ENCODE measurements around the gene FGGY. TPM values are rescaled to one million over a fixed set of nuclear protein-coding genes. Genes with fewer than 3 reads are reported as not detected.
"Not testable (repeated sequence)": the region's sequence is repeated elsewhere in the genome, so short reads cannot be mapped to it uniquely, and the experiment has no call there.

The FGGY gene
- total RNA-seq, 1 donor from 2014 or later = 23.1 TPM

GRCh38 chr1:59705466-59706302 is 408.8 kb downstream of the FGGY start:
- no peak for ATAC-seq (ENCODE audit: poor library complexity)

DNA sequence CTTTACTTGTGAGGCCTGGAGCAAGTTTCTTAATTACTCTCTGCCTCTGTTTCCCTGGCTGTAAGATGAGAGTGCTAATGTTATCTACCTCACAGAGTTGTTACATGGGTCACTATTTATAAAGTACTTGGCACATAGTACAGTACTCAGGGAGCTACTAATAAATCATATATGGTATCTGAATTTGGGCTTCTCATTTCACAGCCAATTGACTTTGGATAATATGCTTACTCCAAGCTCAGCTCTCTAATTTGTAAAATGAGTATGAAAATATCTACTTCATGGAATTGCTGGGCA is 409.4 kb downstream of the FGGY start:
- intact Hi-C loops (cut with DNase I) = loop anchor here (10.0 kb wide), 1 partner anchor 631 kb away; no protein-coding TSS in a partner anchor
- ATAC-seq (ENCODE audit: poor library complexity) (no peak), DNase-seq (no peak)

More at GRCh38 chr1:59705466-59706302, 408.8 kb downstream of the FGGY start:
- DNase-seq = no peak
- intact Hi-C loops (cut with DNase I) = loop anchor here (10.0 kb wide), 1 partner anchor 631 kb away; no protein-coding TSS in a partner anchor

- ATAC-seq (ENCODE audit: poor library complexity) (peak; percentile 80), DNase-seq (peak; percentile 59)
Measured at GRCh38 chr1:59707178-59707791, 410.4 kb downstream of the FGGY start.

DNA sequence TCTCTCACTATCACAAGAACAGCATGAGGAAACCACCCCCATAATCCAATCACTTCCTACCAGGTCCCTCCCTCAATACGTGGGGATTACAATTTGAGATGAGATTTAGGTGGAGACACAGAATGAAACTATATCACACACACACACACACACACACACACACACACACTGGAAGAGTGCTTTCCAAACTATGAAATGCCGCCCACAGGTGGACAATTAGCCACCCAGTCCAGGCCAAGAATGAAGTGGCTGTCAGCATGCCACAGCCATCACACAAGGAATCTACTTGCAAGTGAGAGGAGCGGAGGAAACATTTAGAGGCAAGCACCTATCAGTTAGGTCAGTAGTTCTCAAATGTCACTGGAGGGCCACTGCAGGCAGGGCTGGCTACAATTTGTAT is 412.4 kb downstream of the FGGY start:
- intact Hi-C loops (cut with DNase I) = loop anchor here (10.0 kb wide), 1 partner anchor 635 kb away; no protein-coding TSS in a partner anchor
- no peak for DNase-seq
- no peak for ATAC-seq (ENCODE audit: poor library complexity)

More at GRCh38 chr1:59707178-59707791, 410.4 kb downstream of the FGGY start:
- intact Hi-C loops (cut with DNase I) = loop anchor here (10.0 kb wide), 1 partner anchor 632 kb away; no protein-coding TSS in a partner anchor

DNA sequence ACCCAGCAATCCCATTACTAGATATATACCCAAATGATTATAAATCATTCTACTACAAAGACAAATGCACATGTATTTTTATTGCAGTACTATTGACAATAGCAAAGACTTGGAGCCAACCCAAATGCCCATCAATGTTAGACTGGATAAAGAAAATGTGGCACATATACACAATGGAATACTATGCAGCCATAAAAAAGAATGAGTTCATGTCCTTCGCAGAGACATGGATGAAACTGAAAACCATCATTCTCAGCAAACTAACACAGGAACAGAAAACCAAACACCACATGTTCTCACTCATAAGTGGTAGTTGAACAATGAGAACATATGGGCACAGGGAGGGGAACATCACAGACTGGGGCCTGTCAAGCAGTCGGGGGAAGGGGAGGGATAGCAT is 414.0 kb downstream of the FGGY start:
- intact Hi-C loops (cut with DNase I); ATAC-seq (ENCODE audit: poor library complexity); DNase-seq: not testable (repeated sequence)

- ATAC-seq (ENCODE audit: poor library complexity) (no peak), DNase-seq (no peak)
- intact Hi-C loops (cut with DNase I) = no loop called here
Measured at GRCh38 chr1:59714219-59714618, 417.3 kb downstream of the FGGY start.

DNA sequence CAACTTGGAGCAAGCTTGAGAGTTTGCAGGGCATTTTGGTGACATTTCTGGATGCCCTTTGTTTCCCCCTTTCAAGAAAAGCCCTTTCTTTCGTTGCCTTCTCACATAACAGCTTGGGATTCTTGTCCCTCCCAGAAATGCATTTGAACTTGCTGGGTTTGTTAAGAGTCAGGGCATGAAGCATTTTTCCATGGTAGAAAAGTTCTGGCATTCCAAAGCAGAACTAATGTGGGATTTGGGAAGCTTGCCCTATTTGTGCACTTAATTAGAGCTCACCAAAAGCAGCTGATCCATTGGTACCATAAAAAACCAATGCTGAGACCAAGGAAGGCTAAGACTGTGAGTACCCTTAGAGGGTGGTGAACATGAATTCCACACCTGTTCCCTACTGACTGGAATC is 418.1 kb downstream of the FGGY start:
- no peak for ATAC-seq (ENCODE audit: poor library complexity)
- intact Hi-C loops (cut with DNase I) = no loop called here
- no peak for DNase-seq

DNA sequence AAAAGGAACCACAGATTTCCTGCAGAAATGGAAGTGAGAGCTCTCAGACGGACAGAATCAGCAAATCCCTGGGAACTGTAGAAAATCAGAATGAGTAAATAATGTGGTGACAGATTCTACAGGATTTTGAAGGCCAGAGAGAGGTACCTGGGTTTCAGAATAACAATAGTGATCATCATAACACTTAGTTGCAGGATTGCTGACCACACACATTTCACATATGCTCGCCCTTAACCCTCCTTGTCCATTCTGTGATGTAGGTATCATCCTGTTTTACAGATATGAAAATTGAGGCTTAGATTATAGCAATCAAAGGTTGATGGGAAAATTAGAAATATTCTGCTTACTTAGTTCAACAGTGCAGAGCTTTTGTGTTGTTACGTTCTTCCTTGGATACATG is 419.9 kb downstream of the FGGY start:
- intact Hi-C loops (cut with DNase I) = no loop called here
- DNase-seq (no peak), ATAC-seq (ENCODE audit: poor library complexity) (no peak)

DNA sequence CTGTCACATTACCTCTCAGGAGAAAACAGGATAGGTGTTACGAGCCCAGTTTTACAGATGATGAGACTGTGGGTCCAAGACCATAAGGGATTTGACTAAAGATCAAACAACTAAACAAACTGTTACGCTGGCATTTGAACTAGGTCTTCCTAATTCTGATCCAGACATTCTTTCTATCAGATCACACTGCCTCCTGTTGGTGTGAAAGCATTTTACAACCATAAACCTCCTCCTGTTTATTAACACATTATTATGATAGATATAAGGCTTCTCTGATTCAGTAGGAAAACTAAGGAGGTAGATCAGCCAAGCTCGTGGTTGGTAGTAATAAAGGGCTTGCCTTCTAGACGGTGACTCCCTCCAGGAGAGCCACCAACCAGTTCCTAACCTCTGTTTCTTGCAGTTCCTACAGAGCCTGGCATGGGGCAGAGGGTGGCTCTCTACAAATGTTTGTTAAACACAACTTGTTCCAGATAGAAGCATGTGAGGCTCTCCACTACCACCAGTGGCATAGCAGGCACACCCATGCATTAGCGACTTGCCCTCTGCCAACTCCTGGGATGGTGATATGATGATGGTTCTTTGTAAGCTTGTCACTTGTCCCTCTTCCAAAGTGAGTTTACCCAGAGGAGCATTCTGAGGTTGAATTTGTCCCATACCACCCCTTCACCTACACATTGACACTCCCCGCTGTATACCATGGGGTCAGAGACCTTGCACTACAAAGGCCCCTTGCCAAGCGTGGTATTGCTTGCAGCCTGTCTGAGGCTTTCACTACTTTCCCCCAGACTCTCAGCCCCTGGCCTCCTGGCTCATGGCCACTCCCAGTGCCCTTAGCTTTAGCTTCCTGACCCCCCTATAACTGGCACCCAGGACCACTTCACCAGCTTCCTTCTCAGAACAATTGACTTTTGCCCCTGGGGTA is 421.4 kb downstream of the FGGY start:
- intact Hi-C loops (cut with DNase I) = no loop called here
- DNase-seq (no peak), ATAC-seq (ENCODE audit: poor library complexity) (peak; percentile 66)

DNA sequence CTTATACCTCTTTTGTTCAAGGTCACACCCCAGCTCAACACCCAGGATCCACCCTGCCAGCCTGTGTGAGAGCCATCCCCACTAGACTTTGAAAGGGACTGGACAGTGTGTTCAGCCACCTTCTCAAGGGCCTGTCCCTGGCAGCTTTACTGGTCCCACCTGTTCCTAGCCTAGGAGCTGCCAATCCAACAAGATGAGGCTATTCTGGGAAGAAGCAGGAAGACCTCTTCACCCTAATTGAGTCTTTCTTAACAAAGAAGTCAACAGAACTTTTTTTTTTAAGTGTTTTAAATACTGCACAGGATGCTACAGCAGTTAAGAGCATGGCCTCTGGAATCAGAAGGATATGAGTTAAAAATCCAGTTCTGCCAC is 422.1 kb downstream of the FGGY start:
- intact Hi-C loops (cut with DNase I) = no loop called here
- peak; percentile 60 for DNase-seq
- ATAC-seq (ENCODE audit: poor library complexity) = peak; percentile 93

- DNase-seq (no peak), ATAC-seq (ENCODE audit: poor library complexity) (no peak)
- intact Hi-C loops (cut with DNase I) = no loop called here
Measured at GRCh38 chr1:59720326-59721115, 423.6 kb downstream of the FGGY start.

GRCh38 chr1:59730302-59730701 is 433.4 kb downstream of the FGGY start:
- intact Hi-C loops (cut with DNase I) = no loop called here
- ATAC-seq (ENCODE audit: poor library complexity) = peak; percentile 71
- no peak for DNase-seq

- ATAC-seq (ENCODE audit: poor library complexity) = peak; percentile 55
- peak; percentile 74 for DNase-seq
- intact Hi-C loops (cut with DNase I) = no loop called here
Measured at GRCh38 chr1:59730759-59731478, 434.0 kb downstream of the FGGY start.

- ATAC-seq (ENCODE audit: poor library complexity) = no peak
- intact Hi-C loops (cut with DNase I) = no loop called here
- DNase-seq = no peak
Measured at GRCh38 chr1:59731591-59731990, 434.7 kb downstream of the FGGY start.

- no peak for DNase-seq
- intact Hi-C loops (cut with DNase I) = no loop called here
- peak; percentile 32 for ATAC-seq (ENCODE audit: poor library complexity)
Measured at GRCh38 chr1:59732214-59732955, 435.5 kb downstream of the FGGY start.

DNA sequence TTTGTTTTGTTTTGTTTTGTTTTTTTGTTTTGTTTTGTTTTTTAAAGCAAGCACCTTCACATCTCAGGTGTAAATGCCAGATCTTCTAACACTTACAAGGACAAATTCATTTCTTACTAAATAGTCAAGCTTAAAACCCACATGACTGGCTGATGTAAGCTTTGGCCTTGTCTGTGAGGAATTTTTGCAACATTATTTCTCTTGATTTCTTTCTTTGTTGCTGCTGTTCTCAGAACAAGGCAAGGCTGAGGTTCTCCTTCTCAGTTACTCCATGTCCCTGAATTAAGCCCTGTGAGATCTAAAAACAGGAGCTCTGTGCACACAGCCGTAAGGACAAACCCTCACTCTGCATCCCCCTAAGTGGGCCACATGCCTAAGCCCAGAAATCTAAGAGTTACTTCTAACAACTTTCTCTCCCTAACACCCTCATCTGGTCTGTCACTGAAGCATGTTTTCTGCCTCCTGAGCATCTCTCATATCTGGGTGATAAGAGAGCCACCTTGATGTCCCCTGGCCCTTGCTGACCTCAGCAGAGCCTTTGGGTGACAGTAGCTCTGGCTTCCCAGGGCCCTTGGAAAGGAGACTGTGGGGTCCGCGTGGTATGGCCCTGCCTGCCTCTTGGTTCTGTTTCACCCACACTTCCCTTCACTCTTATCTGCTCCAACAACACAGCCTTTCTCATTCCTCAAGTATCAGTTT is 436.7 kb downstream of the FGGY start:
- DNase-seq (no peak), ATAC-seq (ENCODE audit: poor library complexity) (peak; percentile 21)
- intact Hi-C loops (cut with DNase I) = no loop called here

All from Right ventricle myocardium superior (tissue), 1 donor.